ENCODE data around the gene LRRC45. TPM values are rescaled to one million over a fixed set of nuclear protein-coding genes. Genes with fewer than 3 reads are reported as not detected.
A peak's percentile ranks its signal among the peaks of the same experiment; 100 is the strongest.

LRRC45 gene
- total and polyA plus RNA-seq, 9 of the 15 experiments (the other 6 are each of a cell fraction or from before 2014, with no cell fraction given): 3.5 to 21.5 (median 11.2) TPM; not detected in 2

DNA sequence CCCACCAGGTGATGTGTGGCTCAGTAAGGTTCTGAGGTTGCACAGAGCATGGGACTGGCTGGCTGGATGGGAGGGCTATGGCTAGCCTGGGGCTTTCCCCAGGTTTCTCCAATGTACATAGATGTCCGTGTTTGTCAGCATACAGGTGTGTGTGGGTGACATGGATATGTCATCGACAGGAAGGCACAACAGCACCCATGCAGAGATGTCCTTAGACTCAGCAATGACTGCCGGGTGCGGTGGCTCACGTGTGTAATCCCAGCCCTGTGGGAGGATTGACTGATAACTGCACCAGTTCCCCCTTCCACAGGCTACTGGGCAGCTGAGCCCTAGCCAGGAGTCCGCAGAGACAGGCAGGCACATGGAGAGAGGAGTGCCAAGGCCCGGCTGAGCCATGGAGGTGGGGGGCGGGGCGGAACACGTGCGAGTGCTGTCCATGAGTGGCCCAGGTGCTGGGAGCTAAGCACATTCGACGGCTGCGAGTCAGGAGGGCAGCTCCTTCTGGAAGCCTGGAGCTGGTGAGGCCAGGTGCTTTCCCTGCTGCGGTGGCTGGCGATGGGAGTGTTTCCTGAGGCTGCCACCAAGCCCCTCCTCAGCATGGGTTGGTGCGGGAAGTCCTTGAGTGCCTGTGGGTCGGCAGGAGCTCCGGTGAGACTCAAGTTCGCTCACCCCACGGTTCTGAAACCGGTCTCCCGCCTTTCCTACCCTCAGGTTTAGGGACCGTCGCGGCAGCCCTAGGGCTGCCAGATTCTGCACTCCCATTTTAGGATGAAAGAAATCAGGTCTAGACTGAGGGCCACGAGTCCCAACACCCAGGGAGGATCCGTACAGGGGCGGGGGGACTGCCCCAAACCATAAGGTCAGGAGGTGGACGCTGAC, 46.5 kb upstream of the LRRC45 start (continued):
- TF ChIP-seq, protein P1, sequence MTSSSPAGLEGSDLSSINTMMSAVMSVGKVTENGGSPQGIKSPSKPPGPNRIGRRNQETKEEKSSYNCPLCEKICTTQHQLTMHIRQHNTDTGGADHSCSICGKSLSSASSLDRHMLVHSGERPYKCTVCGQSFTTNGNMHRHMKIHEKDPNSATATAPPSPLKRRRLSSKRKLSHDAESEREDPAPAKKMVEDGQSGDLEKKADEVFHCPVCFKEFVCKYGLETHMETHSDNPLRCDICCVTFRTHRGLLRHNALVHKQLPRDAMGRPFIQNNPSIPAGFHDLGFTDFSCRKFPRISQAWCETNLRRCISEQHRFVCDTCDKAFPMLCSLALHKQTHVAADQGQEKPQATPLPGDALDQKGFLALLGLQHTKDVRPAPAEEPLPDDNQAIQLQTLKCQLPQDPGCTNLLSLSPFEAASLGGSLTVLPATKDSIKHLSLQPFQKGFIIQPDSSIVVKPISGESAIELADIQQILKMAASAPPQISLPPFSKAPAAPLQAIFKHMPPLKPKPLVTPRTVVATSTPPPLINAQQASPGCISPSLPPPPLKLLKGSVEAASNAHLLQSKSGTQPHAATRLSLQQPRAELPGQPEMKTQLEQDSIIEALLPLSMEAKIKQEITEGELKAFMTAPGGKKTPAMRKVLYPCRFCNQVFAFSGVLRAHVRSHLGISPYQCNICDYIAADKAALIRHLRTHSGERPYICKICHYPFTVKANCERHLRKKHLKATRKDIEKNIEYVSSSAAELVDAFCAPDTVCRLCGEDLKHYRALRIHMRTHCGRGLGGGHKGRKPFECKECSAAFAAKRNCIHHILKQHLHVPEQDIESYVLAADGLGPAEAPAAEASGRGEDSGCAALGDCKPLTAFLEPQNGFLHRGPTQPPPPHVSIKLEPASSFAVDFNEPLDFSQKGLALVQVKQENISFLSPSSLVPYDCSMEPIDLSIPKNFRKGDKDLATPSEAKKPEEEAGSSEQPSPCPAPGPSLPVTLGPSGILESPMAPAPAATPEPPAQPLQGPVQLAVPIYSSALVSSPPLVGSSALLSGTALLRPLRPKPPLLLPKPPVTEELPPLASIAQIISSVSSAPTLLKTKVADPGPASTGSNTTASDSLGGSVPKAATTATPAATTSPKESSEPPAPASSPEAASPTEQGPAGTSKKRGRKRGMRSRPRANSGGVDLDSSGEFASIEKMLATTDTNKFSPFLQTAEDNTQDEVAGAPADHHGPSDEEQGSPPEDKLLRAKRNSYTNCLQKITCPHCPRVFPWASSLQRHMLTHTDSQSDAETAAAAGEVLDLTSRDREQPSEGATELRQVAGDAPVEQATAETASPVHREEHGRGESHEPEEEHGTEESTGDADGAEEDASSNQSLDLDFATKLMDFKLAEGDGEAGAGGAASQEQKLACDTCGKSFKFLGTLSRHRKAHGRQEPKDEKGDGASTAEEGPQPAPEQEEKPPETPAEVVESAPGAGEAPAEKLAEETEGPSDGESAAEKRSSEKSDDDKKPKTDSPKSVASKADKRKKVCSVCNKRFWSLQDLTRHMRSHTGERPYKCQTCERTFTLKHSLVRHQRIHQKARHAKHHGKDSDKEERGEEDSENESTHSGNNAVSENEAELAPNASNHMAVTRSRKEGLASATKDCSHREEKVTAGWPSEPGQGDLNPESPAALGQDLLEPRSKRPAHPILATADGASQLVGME (CRISPR knock-in tag; IDR thresholded peaks at IDR 0.05): 0 out of 2 replicates have a peak, but pooled peaks have one; percentile 25
- TF ChIP-seq NR2C2 (CRISPR knock-in tag; IDR thresholded peaks at IDR 0.05): 0 out of 2 replicates have a peak, but pooled peaks have one; percentile 39
- TF ChIP-seq NR2C2 (tag; IDR thresholded peaks at IDR 0.05): no peak
- TF ChIP-seq MXI1 (IDR thresholded peaks at IDR 0.05; ENCODE audit: low read depth, low read length): peak; percentile 59; the same call in 1 of the 2 replicates
- 0 out of 2 replicates have a peak, but pooled peaks have one; percentile 65 for TF ChIP-seq ZNF217 (CRISPR knock-in tag; IDR thresholded peaks at IDR 0.05)
- TF ChIP-seq, protein P2, sequence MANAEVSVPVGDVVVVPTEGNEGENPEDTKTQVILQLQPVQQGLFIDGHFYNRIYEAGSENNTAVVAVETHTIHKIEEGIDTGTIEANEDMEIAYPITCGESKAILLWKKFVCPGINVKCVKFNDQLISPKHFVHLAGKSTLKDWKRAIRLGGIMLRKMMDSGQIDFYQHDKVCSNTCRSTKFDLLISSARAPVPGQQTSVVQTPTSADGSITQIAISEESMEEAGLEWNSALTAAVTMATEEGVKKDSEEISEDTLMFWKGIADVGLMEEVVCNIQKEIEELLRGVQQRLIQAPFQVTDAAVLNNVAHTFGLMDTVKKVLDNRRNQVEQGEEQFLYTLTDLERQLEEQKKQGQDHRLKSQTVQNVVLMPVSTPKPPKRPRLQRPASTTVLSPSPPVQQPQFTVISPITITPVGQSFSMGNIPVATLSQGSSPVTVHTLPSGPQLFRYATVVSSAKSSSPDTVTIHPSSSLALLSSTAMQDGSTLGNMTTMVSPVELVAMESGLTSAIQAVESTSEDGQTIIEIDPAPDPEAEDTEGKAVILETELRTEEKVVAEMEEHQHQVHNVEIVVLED (CRISPR knock-in tag; IDR thresholded peaks at IDR 0.05): 0 out of 2 replicates have a peak, but pooled peaks have one; percentile 14
- TF ChIP-seq, protein P3, sequence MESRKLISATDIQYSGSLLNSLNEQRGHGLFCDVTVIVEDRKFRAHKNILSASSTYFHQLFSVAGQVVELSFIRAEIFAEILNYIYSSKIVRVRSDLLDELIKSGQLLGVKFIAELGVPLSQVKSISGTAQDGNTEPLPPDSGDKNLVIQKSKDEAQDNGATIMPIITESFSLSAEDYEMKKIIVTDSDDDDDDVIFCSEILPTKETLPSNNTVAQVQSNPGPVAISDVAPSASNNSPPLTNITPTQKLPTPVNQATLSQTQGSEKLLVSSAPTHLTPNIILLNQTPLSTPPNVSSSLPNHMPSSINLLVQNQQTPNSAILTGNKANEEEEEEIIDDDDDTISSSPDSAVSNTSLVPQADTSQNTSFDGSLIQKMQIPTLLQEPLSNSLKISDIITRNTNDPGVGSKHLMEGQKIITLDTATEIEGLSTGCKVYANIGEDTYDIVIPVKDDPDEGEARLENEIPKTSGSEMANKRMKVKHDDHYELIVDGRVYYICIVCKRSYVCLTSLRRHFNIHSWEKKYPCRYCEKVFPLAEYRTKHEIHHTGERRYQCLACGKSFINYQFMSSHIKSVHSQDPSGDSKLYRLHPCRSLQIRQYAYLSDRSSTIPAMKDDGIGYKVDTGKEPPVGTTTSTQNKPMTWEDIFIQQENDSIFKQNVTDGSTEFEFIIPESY (CRISPR knock-in tag; IDR thresholded peaks at IDR 0.05): 0 out of 2 replicates have a peak, but pooled peaks have one; percentile 46
- TF ChIP-seq, protein P4, sequence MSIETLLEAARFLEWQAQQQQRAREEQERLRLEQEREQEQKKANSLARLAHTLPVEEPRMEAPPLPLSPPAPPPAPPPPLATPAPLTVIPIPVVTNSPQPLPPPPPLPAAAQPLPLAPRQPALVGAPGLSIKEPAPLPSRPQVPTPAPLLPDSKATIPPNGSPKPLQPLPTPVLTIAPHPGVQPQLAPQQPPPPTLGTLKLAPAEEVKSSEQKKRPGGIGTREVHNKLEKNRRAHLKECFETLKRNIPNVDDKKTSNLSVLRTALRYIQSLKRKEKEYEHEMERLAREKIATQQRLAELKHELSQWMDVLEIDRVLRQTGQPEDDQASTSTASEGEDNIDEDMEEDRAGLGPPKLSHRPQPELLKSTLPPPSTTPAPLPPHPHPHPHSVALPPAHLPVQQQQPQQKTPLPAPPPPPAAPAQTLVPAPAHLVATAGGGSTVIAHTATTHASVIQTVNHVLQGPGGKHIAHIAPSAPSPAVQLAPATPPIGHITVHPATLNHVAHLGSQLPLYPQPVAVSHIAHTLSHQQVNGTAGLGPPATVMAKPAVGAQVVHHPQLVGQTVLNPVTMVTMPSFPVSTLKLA (conservative IDR thresholded peaks at IDR 0.05): peak; percentile 82 to 84
- TF ChIP-seq, protein P5, sequence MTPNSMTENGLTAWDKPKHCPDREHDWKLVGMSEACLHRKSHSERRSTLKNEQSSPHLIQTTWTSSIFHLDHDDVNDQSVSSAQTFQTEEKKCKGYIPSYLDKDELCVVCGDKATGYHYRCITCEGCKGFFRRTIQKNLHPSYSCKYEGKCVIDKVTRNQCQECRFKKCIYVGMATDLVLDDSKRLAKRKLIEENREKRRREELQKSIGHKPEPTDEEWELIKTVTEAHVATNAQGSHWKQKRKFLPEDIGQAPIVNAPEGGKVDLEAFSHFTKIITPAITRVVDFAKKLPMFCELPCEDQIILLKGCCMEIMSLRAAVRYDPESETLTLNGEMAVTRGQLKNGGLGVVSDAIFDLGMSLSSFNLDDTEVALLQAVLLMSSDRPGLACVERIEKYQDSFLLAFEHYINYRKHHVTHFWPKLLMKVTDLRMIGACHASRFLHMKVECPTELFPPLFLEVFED (CRISPR knock-in tag; conservative IDR thresholded peaks at IDR 0.05): 0 out of 2 replicates have a peak, but pooled peaks have one; percentile 46
- peak; percentile 36; the same call in 1 of the 2 replicates for TF ChIP-seq ZNF232 (CRISPR knock-in tag; IDR thresholded peaks at IDR 0.05)
- 0 out of 2 replicates have a peak, but pooled peaks have one; percentile 48 for TF ChIP-seq ZNF79 (CRISPR knock-in tag; IDR thresholded peaks at IDR 0.05; ENCODE audit: low read depth)
